ENCODE data around the gene CAVIN3. TPM values are rescaled to one million over a fixed set of nuclear protein-coding genes. Genes with fewer than 3 reads are reported as not detected.

CAVIN3 gene
- total and polyA plus RNA-seq, 10 of the 15 experiments (the other 5 are each of a cell fraction or from before 2014, with no cell fraction given) = 0.05 to 13.9 (median 4.5) TPM

GRCh38 chr11:6315811-6316425 lies 4.4 kb downstream of the CAVIN3 start:
- CTCF ChIA-PET = interaction anchor here (0.5 to 6.9 kb wide), 20 partner anchors 8 to 737 kb away, joined by 3 to 73 read pairs (median 6); no protein-coding TSS in a partner anchor
- no peaks in the 10 kb centered on the region; a peak in 1 of 4 replicates for H3K36me3 ChIP-seq (ENCODE audit: control insufficient read depth in 2 of 2, insufficient read depth in 2 of 2, low read length in 1 of 2)
- no peak overlapping the region for H3K4me2 ChIP-seq (ENCODE audit: control insufficient read depth, insufficient read depth)
- H3K79me2 ChIP-seq (ENCODE audit: control insufficient read depth, insufficient read depth, low read length) = no peaks in the 10 kb centered on the region
- H2AFZ ChIP-seq (ENCODE audit: control insufficient read depth, low read depth, low read length) = no peak overlapping the region
- RAD21 ChIA-PET (ENCODE audit: unreplicated experiment) = interaction anchor here (0.8 to 1.5 kb wide), 3 partner anchors 30 to 63 kb away, joined by 3 to 4 read pairs (median 3); no protein-coding TSS in a partner anchor
- SMC1A ChIA-PET (ENCODE audit: uncharacterized antibody, unreplicated experiment) = interaction anchor here (0.9 to 4.1 kb wide), 10 partner anchors 9 to 292 kb away, joined by 4 to 26 read pairs (median 6); no protein-coding TSS in a partner anchor
- in situ Hi-C loops (cut with MboI) (no loop called here), intact Hi-C loops (cut with micrococcal nuclease; ENCODE audit: unreplicated experiment) (loop anchor here (1.0 to 10.0 kb wide), 5 partner anchors 18 to 431 kb away; partner anchors contain the start of gene OR52E4)
- FAIRE-seq (peak; percentile 78), ATAC-seq (peak; percentile 86), DNase-seq (ENCODE audit: low read depth, low spot score) (no peak)
- H3K9ac ChIP-seq (ENCODE audit: control insufficient read depth, insufficient read depth, low read length) = no peak overlapping the region
- H3K4me3 ChIP-seq = no peak overlapping the region
- peaks cover 15% of the 10 kb centered on the region for H3K4me1 ChIP-seq (ENCODE audit: control insufficient read depth, insufficient read depth, low read length)
- H3K27ac ChIP-seq (ENCODE audit: control insufficient read depth, insufficient read depth) = no peak overlapping the region
- WGBS (ENCODE audit: insufficient coverage, insufficient replicate concordance, low lambda C conversion rate, missing lambda C conversion rate) = 2% methylated on average over 10 of the region's 10 CpGs
- H3K9me3 ChIP-seq (replicated peaks; ENCODE audit: control insufficient read depth, insufficient read depth, low read length) = no peaks in the 10 kb centered on the region
- POLR2A ChIA-PET = no interaction called here
- no peaks in the 10 kb centered on the region for H4K20me1 ChIP-seq (ENCODE audit: control insufficient read depth, insufficient read depth)
- no peaks in the 10 kb centered on the region; a peak in 1 of 4 replicates for H3K27me3 ChIP-seq (replicated peaks in 1 of 2; ENCODE audit: control insufficient read depth in 2 of 2, insufficient read depth in 2 of 2, low read length in 1 of 2)
- BruUV-seq (replicated peaks) = no TSS peak
- no peak for TF ChIP-seq MEF2A (IDR thresholded peaks at IDR 0.05; ENCODE audit: insufficient read depth, low read depth, low read length)
- no peak for TF ChIP-seq SIN3A (IDR thresholded peaks at IDR 0.05; ENCODE audit: low read depth, low read length)
- no peak for TF ChIP-seq TARDBP (IDR thresholded peaks at IDR 0.05; ENCODE audit: borderline replicate concordance)
- TF ChIP-seq EED (IDR thresholded peaks at IDR 0.05; ENCODE audit: low read depth) = no peak
- TF ChIP-seq NKRF (conservative IDR thresholded peaks at IDR 0.05) = no peak
- TF ChIP-seq SMC3 (IDR thresholded peaks at IDR 0.05; ENCODE audit: borderline replicate concordance, low read length) = peak; percentile 78
- TF ChIP-seq ATF7 (IDR thresholded peaks at IDR 0.05; ENCODE audit: low read depth) = no peak
- no peak for TF ChIP-seq BRCA1 (IDR thresholded peaks at IDR 0.05; ENCODE audit: low read depth, low read length)
- TF ChIP-seq KLF5 (IDR thresholded peaks at IDR 0.05; ENCODE audit: partially characterized antibody) = no peak
- TF ChIP-seq RAD21 (IDR thresholded peaks at IDR 0.05; ENCODE audit: insufficient read depth, low read depth, low read length) = peak; percentile 83
- no peak for TF ChIP-seq NFIC (IDR thresholded peaks at IDR 0.05; ENCODE audit: low read depth, low read length)
- TF ChIP-seq CBX3 (IDR thresholded peaks at IDR 0.05; ENCODE audit: borderline replicate concordance, low read depth) = no peak
- no peak for TF ChIP-seq STAT1 (conservative IDR thresholded peaks at IDR 0.05)
- TF ChIP-seq YY1 (IDR thresholded peaks at IDR 0.05; ENCODE audit: low read depth, low read length) = 0 out of 2 replicates have a peak, but pooled peaks have one; percentile 39
- no peak for TF ChIP-seq SREBF2 (IDR thresholded peaks at IDR 0.05; ENCODE audit: low read length)
- TF ChIP-seq CTCF (IDR thresholded peaks at IDR 0.05 in 2 of 3, conservative IDR thresholded peaks at IDR 0.05 in 1 of 3; ENCODE audit: control insufficient read depth in 2 of 3, extremely low read depth in 1 of 3, insufficient read depth in 1 of 3, low read depth in 3 of 3, low read length in 3 of 3) = peak; percentile 78 to 88 (median 85)
- TF ChIP-seq POU2F2 (IDR thresholded peaks at IDR 0.05; ENCODE audit: borderline replicate concordance, low read depth, low read length) = peak; percentile 24; the same call in 1 of the 3 replicates
- no peak for TF ChIP-seq ELK1 (IDR thresholded peaks at IDR 0.05; ENCODE audit: low read depth, low read length)
- TF ChIP-seq ZZZ3 (IDR thresholded peaks at IDR 0.05; ENCODE audit: control insufficient read depth, insufficient read length, low read depth) = no peak
- TF ChIP-seq FOXM1 (IDR thresholded peaks at IDR 0.05; ENCODE audit: low read depth, low read length) = no peak
- TF ChIP-seq DPF2 (IDR thresholded peaks at IDR 0.05) = no peak
